IMR-90 (cell line): ENCODE measurements around the gene SP7. TPM values are rescaled to one million over a fixed set of nuclear protein-coding genes. Genes with fewer than 3 reads are reported as not detected.

Experiments used
- ATAC-seq: fragments of 200-7000 bp; cut with Tn5 transposase; 2 replicates; pipeline ENCODE4 v1.9.1; 2020; ENCODE audit warnings: low read depth, mild to moderate bottlenecking, moderate library complexity
- BruUV-seq: library from RNA; stranded (reverse); fragments of 400-500 nt; replicated peaks from 2 replicates; lab custom pipeline; 2021; lab: Mats Ljungman, UMichigan
- CTCF ChIA-PET: fragments of 300-600 bp; formaldehyde crosslinking; extraction: SDS; loops from one replicate; lab custom pipeline; 2021; ENCODE audit warnings: antibody characterized with exemption; lab: Yijun Ruan, JAX
- POLR2A ChIA-PET: fragments of 300-600 bp; sonication (Branson Sonifier 250); formaldehyde crosslinking; loops from one replicate; lab custom pipeline; 2022; ENCODE audit warnings: antibody characterized with exemption; ENCODE audit not compliant: unreplicated experiment; lab: Charles Lee
- DNase-seq: peaks from one replicate; pipeline ENCODE4 v3.0.0; 2013
- H2AFZ ChIP-seq: replicated peaks from 2 replicates; pipeline ENCODE3; 2013; ENCODE audit warnings: low read length, mild to moderate bottlenecking; ENCODE audit not compliant: poor library complexity
- H2AK5ac ChIP-seq: 2 replicates; pipeline ENCODE4 v1.6.1; 2013; ENCODE audit warnings: low read depth, low read length, inconsistent platforms
- H2AK9ac ChIP-seq: replicated peaks from 2 replicates; pipeline ENCODE3; 2013; ENCODE audit warnings: mild to moderate bottlenecking, low read depth, low read length, moderate library complexity; ENCODE audit not compliant: poor library complexity
- H2BK120ac ChIP-seq: 2 replicates; pipeline ENCODE4 v1.6.1; 2013; ENCODE audit warnings: low read depth, low read length, inconsistent platforms
- H2BK15ac ChIP-seq: 3 replicates; pipeline ENCODE4 v1.6.1; 2013; ENCODE audit warnings: low read depth, low read length, inconsistent platforms
- H2BK20ac ChIP-seq: 2 replicates; pipeline ENCODE4 v1.6.1; 2013; ENCODE audit warnings: low read depth, mild to moderate bottlenecking, inconsistent platforms, low read length, moderate library complexity
- H2BK5ac ChIP-seq: 2 replicates; pipeline ENCODE4 v1.6.1; 2013; ENCODE audit warnings: mild to moderate bottlenecking, low read depth, low read length, inconsistent platforms; ENCODE audit not compliant: poor library complexity, severe bottlenecking
- H3K14ac ChIP-seq: replicated peaks from 2 replicates; pipeline ENCODE4 v1.6.1; 2013; ENCODE audit warnings: low read depth, low read length, inconsistent platforms
- H3K18ac ChIP-seq: 2 replicates; pipeline ENCODE4 v1.6.1; 2013; ENCODE audit warnings: low read depth, low read length, control low read depth
- H3K23ac ChIP-seq: 2 replicates; pipeline ENCODE4 v1.6.1; 2013; ENCODE audit warnings: low read depth, low read length, inconsistent platforms
- H3K27ac ChIP-seq: 2 replicates; pipeline ENCODE4 v1.5.1; 2013; ENCODE audit warnings: mild to moderate bottlenecking, control low read depth, low read length; ENCODE audit not compliant: insufficient read depth
- H3K27me3 ChIP-seq: 2 replicates; pipeline ENCODE4 v1.6.1; 2013; ENCODE audit warnings: low read length; ENCODE audit not compliant: control insufficient read depth, insufficient read depth
- H3K36me3 ChIP-seq: 2 replicates; pipeline ENCODE4 v1.6.1; 2013; ENCODE audit warnings: low read length, mixed read lengths; ENCODE audit not compliant: control insufficient read depth, insufficient read depth
- H3K4ac ChIP-seq: 2 replicates; pipeline ENCODE4 v1.6.1; 2013; ENCODE audit warnings: low read depth, low read length, inconsistent platforms
- H3K4me1 ChIP-seq: 2 replicates; pipeline ENCODE4 v1.6.1; 2013; ENCODE audit warnings: low read length, mixed read lengths; ENCODE audit not compliant: control insufficient read depth, insufficient read depth
- H3K4me2 ChIP-seq: 2 replicates; pipeline ENCODE4 v1.6.1; 2013; ENCODE audit warnings: low read depth, mild to moderate bottlenecking, control low read depth, low read length, moderate library complexity
- H3K4me3 ChIP-seq: 2 replicates; pipeline ENCODE4 v1.5.1; 2013; ENCODE audit warnings: low read depth, mild to moderate bottlenecking, control low read depth, low read length, moderate library complexity; ENCODE audit not compliant: insufficient read depth
- H3K56ac ChIP-seq: 2 replicates; pipeline ENCODE4 v1.6.1; 2013; ENCODE audit warnings: low read length, inconsistent platforms; ENCODE audit not compliant: insufficient read depth; ENCODE audit errors: extremely low read depth
- H3K79me1 ChIP-seq, 2 experiments: 2 replicates each; pipeline ENCODE4 v1.6.1; 2013; ENCODE audit warnings: low read length in 2 of 2, inconsistent platforms in 1 of 2, low read depth in 1 of 2
- H3K9ac ChIP-seq: 2 replicates; pipeline ENCODE4 v1.6.1; 2013; ENCODE audit warnings: low read depth, low read length, control low read depth
- H3K9me1 ChIP-seq: 2 replicates; pipeline ENCODE4 v1.6.1; 2013; ENCODE audit warnings: low read length, inconsistent platforms; ENCODE audit not compliant: insufficient read depth
- H3K9me3 ChIP-seq: 2 replicates; pipeline ENCODE4 v1.6.1; 2013; ENCODE audit warnings: low read length; ENCODE audit not compliant: control insufficient read depth, insufficient read depth
- H4K20me1 ChIP-seq: 2 replicates; pipeline ENCODE4 v1.6.1; 2013; ENCODE audit warnings: low read length, inconsistent platforms; ENCODE audit not compliant: insufficient read depth
- H4K5ac ChIP-seq: 2 replicates; pipeline ENCODE4 v1.6.1; 2013; ENCODE audit warnings: mild to moderate bottlenecking, low read depth, low read length, control low read depth
- H4K8ac ChIP-seq, 2 experiments: 2 replicates each; pipeline ENCODE4 v1.6.1; 2013; ENCODE audit warnings: low read depth in 2 of 2, low read length in 2 of 2, control low read depth in 1 of 2, inconsistent platforms in 1 of 2
- H4K91ac ChIP-seq: 2 replicates; pipeline ENCODE4 v1.6.1; 2013; ENCODE audit warnings: low read depth, low read length, inconsistent platforms; ENCODE audit not compliant: insufficient read depth
- CHD1 ChIP-seq: IDR thresholded peaks from 2 replicates; pipeline ENCODE4 v1.6.1; 2012; ENCODE audit warnings: low read depth, low read length, improper control_type of control experiment
- FOS ChIP-seq: fragments of 150-350 bp; IDR thresholded peaks from 2 replicates; pipeline ENCODE4 v1.6.1; 2016; ENCODE audit warnings: low read depth, low read length
- MAZ ChIP-seq: IDR thresholded peaks from 2 replicates; pipeline ENCODE4 v1.6.1; 2012; ENCODE audit warnings: low read depth, mild to moderate bottlenecking, low read length, improper control_type of control experiment, moderate library complexity, borderline replicate concordance
- MXI1 ChIP-seq: IDR thresholded peaks from 2 replicates; pipeline ENCODE4 v1.6.1; 2012; ENCODE audit warnings: low read depth, mild to moderate bottlenecking, low read length, moderate library complexity, borderline replicate concordance
- SMC3 ChIP-seq: fragments of 150-350 bp; IDR thresholded peaks from 2 replicates; pipeline ENCODE4 v1.6.1; 2016; ENCODE audit warnings: low read depth, mild to moderate bottlenecking, antibody characterized with exemption, low read length, moderate library complexity
- WGBS, 2 experiments: methylation state at CpG; one replicate each; pipeline versions ENCODE4 v1.1.5 to v1.1.7; 2013; ENCODE audit warnings: missing lambda C conversion rate in 2 of 2; ENCODE audit not compliant: insufficient read length in 1 of 2; ENCODE audit errors: extremely low coverage in 2 of 2; 5-methylcytosine and 5-hydroxymethylcytosine counted together
- dilution Hi-C: fragments of 300-500 bp; cut with HindIII; formaldehyde crosslinking; loops from one replicate; pipeline ENCODE4 v1.14.3; 2018; ENCODE audit warnings: low sequenced_read_pairs; ENCODE audit not compliant: unreplicated experiment
- in situ Hi-C: fragments of 300-500 bp; cut with MboI; formaldehyde crosslinking; loops from 3 replicates; pipeline ENCODE4 v1.14.3; 2019; ENCODE audit warnings: low sequenced_read_pairs, inconsistent platforms, mixed read lengths
- intact Hi-C: fragments of 100-400 bp; cut with micrococcal nuclease; formaldehyde crosslinking; loops from 2 replicates; pipeline ENCODE4 v1.10.0; 2022
- polyA plus RNA-seq, 3 experiments: library from polyadenylated mRNA; depleted of rRNA; stranded (reverse); fragments of >200 nt; gene quantifications; 2 replicates each; pipeline ENCODE4 v1.2.3, GENCODE V29; 2012; ENCODE audit warnings: low replicate concordance in 1 of 3
- total RNA-seq: library from RNA; depleted of rRNA; stranded (reverse); fragments of >200 nt; gene quantifications from 2 replicates; pipeline ENCODE4 v1.2.3, GENCODE V29; 2012
- TF ChIP-seq, protein P1 (sequence below): fragments of 150-350 bp; IDR thresholded peaks from 2 replicates; pipeline ENCODE4 v1.6.1; 2017; ENCODE audit warnings: mild to moderate bottlenecking, antibody characterized with exemption, low read length, low read depth

The SP7 gene
- total and polyA plus RNA-seq, 2 of the 4 experiments (the other 2 are of a cell fraction): not detected

DNA sequence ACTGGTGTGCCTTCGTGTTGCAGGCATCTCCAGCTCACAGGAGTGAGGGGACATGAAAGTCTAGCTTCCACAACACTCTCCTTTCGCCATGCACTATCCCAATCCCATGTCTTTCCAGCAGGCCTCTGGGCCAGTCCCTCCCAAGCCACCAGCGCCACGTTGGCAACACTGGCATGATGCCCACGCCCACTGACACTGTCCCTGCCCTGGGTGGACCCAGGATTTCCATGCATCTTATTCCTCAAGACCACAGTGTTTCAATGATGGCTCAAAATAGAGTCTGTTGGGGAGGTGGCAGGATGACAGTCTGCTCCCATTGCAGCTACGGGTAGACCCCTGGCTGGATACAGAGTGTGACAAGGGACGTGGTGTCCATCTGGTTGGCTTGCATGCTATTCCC, 2.3 kb downstream of the SP7 start:
- no peak overlapping the region for H3K4me2 ChIP-seq
- no peak overlapping the region for H3K4me3 ChIP-seq
- no peak overlapping the region for H2BK5ac ChIP-seq
- H2AK5ac ChIP-seq: no peak overlapping the region
- no peak for TF ChIP-seq MXI1
- no peak for TF ChIP-seq FOS
- no peak for TF ChIP-seq SMC3
- no peak for TF ChIP-seq CHD1
- TF ChIP-seq MAZ: no peak
- TF ChIP-seq, protein P1, sequence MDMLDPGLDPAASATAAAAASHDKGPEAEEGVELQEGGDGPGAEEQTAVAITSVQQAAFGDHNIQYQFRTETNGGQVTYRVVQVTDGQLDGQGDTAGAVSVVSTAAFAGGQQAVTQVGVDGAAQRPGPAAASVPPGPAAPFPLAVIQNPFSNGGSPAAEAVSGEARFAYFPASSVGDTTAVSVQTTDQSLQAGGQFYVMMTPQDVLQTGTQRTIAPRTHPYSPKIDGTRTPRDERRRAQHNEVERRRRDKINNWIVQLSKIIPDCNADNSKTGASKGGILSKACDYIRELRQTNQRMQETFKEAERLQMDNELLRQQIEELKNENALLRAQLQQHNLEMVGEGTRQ: no peak
- H3K4ac ChIP-seq: no peak overlapping the region
- dilution Hi-C loops (no loop called here), intact Hi-C loops (no loop called here), in situ Hi-C loops (no loop called here)
- no peak overlapping the region for H4K8ac ChIP-seq
- DNase-seq: no peak
- H2BK20ac ChIP-seq: no peak overlapping the region
- no peak overlapping the region for H4K5ac ChIP-seq
- H3K23ac ChIP-seq: no peak overlapping the region
- H4K91ac ChIP-seq: no peak overlapping the region
- H3K4me1 ChIP-seq: no peaks in the 10 kb centered on the region
- H3K36me3 ChIP-seq: no peaks in the 10 kb centered on the region
- no peak overlapping the region for H3K18ac ChIP-seq
- BruUV-seq: no TSS peak
- peaks cover 6% of the 10 kb centered on the region; the same call in 1 of the 2 replicates for H3K9me1 ChIP-seq
- no peak overlapping the region for H3K56ac ChIP-seq
- H3K9ac ChIP-seq: no peak overlapping the region
- H3K79me1 ChIP-seq: no peaks in the 10 kb centered on the region
- peaks cover 78% of the 10 kb centered on the region for H3K27me3 ChIP-seq
- POLR2A ChIA-PET: no interaction called here
- H4K20me1 ChIP-seq: no peaks in the 10 kb centered on the region
- no peak for ATAC-seq
- H3K27ac ChIP-seq: no peak overlapping the region
- H2BK15ac ChIP-seq: no peak overlapping the region
- no peak overlapping the region for H2BK120ac ChIP-seq
- peak overlapping the region; percentile 42 for H2AK9ac ChIP-seq
- peak overlapping the region; percentile 43 for H2AFZ ChIP-seq
- no peak overlapping the region for H3K14ac ChIP-seq
- 52% methylated on average over 2 of the region's 7 CpGs; no CpG with 5 or more reads in 1 of the 2 experiments for WGBS, 2 experiments
- no peaks in the 10 kb centered on the region for H3K9me3 ChIP-seq
- CTCF ChIA-PET: interaction anchor here (0.5 to 1.5 kb wide), 2 partner anchors 9 to 11 kb away, joined by 3 to 4 read pairs; no protein-coding TSS in a partner anchor
